Ascending aorta (tissue), 2 donors: ENCODE data around the gene KRCC1. TPM values are rescaled to one million over a fixed set of nuclear protein-coding genes. Genes with fewer than 3 reads are reported as not detected.

Experiments
- DNase-seq, 2 donors: peaks; one replicate each; pipeline ENCODE4 v3.0.0-alpha.2; 2019; ENCODE audit warnings: low spot score in 2 of 2
- H3K27ac ChIP-seq, 2 donors: fragments of 200-600 bp; sonication (generic); one replicate each; pipeline ENCODE4 v1.5.1; 2016 to 2017; ENCODE audit warnings: mild to moderate bottlenecking in 1 of 2
- H3K27me3 ChIP-seq: fragments of 200-600 bp; sonication (generic); one replicate; pipeline ENCODE4 v1.5.1; 2017
- H3K36me3 ChIP-seq, 2 donors: fragments of 200-600 bp; sonication (generic); one replicate each; pipeline ENCODE4 v1.5.1; 2016
- H3K4me1 ChIP-seq, 2 donors: fragments of 200-600 bp; sonication (generic); one replicate each; pipeline ENCODE4 v1.5.1; 2016 to 2017; ENCODE audit warnings: mild to moderate bottlenecking in 1 of 2
- H3K4me3 ChIP-seq, 2 donors: fragments of 200-600 bp; sonication (generic); one replicate each; pipeline ENCODE4 v1.5.1; 2016 to 2017; ENCODE audit warnings: mild to moderate bottlenecking in 1 of 2
- H3K9me3 ChIP-seq, 2 donors: fragments of 200-600 bp; sonication (generic); one replicate each; pipeline ENCODE4 v1.5.1; 2016
- intact Hi-C: fragments of 100-400 bp; cut with DNase I; formaldehyde crosslinking; loops from one replicate; pipeline ENCODE4 v1.15.1; 2023
- total RNA-seq: library from RNA; depleted of rRNA; stranded (reverse); fragments of >200 nt; gene quantifications from one replicate; pipeline ENCODE4 v1.1.0, GENCODE V29; 2016
- TF ChIP-seq, protein P1 (sequence below), 3 experiments: fragments of 200-600 bp in 2 of 3; fragments of 450-650 bp in 1 of 3; sonication (generic) in 2 of 3; IDR thresholded peaks; one replicate each; pipeline ENCODE4 v1.5.1; 2016 to 2019; ENCODE audit warnings: antibody characterized with exemption in 3 of 3, mild to moderate bottlenecking in 1 of 3, moderate library complexity in 1 of 3

Gene KRCC1
- total RNA-seq, 1 donor from 2014 or later = 3.1 TPM

DNA sequence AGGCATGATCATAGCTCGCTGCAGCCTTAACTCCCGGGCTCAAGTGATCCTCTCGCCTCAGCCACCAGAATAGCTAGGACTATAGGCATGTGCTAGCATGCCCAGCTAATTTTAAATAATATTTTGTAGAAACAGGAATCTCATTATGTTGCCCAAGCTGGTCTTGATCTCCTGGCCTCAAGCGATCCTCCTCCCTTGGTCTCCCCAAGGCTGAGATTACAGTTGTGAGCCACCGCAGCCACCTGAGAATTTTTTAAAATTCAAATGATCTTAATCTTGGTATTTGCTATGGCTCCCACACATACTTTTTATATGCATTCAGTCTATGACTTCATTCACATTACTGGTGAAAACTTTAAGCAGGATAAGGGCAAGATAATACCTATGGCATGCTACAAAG, 13.1 kb downstream of the KRCC1 start:
- Histone ChIP-seq H3K9me3 (no peaks in the 10 kb centered on the region), H3K27ac (no peak overlapping the region), H3K36me3 (peaks cover 0 to 6% of the 10 kb centered on the region in 2 donors), H3K27me3 (no peaks in the 10 kb centered on the region), H3K4me1 (peaks cover 0 to 7% of the 10 kb centered on the region in 2 donors), H3K4me3 (no peak overlapping the region)
- intact Hi-C loops = no loop called here
- no peak for DNase-seq
- TF ChIP-seq, protein P1, sequence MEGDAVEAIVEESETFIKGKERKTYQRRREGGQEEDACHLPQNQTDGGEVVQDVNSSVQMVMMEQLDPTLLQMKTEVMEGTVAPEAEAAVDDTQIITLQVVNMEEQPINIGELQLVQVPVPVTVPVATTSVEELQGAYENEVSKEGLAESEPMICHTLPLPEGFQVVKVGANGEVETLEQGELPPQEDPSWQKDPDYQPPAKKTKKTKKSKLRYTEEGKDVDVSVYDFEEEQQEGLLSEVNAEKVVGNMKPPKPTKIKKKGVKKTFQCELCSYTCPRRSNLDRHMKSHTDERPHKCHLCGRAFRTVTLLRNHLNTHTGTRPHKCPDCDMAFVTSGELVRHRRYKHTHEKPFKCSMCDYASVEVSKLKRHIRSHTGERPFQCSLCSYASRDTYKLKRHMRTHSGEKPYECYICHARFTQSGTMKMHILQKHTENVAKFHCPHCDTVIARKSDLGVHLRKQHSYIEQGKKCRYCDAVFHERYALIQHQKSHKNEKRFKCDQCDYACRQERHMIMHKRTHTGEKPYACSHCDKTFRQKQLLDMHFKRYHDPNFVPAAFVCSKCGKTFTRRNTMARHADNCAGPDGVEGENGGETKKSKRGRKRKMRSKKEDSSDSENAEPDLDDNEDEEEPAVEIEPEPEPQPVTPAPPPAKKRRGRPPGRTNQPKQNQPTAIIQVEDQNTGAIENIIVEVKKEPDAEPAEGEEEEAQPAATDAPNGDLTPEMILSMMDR (IDR thresholded peaks at IDR 0.05) = no peak

DNA sequence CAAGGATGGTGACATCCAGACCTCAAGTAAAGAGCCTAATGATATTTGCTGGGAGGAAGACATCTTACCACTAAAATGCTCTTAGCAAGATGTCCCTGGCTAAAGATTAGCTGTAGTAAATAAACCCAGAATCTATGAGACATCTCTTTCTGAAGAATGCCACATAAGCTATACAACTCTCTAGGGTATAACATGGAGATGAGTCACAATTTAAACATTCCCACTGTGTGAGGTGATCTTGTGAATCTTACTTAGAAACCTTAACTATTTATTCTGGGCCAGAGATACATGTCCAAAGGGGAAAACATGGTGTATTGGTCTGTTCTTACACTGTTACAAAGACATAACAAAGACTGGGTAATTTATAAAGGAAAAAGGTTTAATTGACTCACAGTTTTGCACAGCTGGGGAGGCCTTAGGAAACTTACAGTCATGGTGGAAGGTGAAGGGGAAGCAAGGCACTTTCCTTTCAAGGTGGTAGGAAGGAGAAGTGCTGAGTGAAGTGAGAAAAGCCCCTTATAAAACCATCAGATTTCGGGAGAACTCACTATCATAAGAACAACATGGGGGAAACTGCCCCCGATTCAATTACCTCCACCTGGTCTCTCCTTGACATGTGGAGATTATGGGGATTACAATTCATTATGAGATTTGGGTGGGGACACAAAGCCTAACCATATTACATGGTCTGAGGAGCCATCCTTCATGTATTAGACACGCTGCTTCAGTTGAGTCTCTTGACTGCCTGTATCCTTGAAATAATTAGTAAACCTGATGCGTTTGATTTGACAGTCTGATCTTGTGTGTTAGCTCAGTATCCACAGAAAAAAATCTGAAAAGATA, 17.1 kb downstream of the KRCC1 start:
- H3K27ac ChIP-seq = no peak overlapping the region
- no peaks in the 10 kb centered on the region for H3K9me3 ChIP-seq
- no peak for DNase-seq
- H3K36me3 ChIP-seq = peaks cover under 1 to 18% of the 10 kb centered on the region in 2 donors
- H3K4me3 ChIP-seq = no peak overlapping the region
- no peaks in the 10 kb centered on the region for H3K27me3 ChIP-seq
- peaks cover 0 to 3% of the 10 kb centered on the region in 2 donors for H3K4me1 ChIP-seq
- intact Hi-C loops = no loop called here
- TF ChIP-seq, protein P1 (IDR thresholded peaks at IDR 0.05) = no peak

DNA sequence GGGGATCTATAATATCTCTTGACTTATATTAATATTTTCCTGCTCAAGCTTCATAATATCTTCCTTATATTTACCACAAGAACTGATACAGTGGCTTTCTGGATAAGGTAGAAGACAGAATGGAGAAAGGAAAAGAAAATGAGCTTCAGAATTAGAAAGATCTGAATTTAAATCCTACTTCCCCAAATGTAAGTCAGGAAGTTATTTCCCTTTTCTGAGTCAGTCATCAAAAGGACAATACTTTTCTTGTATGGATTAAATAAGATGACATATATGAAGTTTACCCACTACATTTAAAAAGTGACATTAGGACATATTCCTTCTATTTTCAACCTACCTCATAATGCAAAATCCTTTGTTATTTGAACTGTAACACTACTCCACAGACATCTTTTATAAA, 19.0 kb downstream of the KRCC1 start:
- DNase-seq = no peak
- H3K27me3 ChIP-seq = no peaks in the 10 kb centered on the region
- no peak overlapping the region for H3K27ac ChIP-seq
- no peak overlapping the region for H3K4me3 ChIP-seq
- no peaks in the 10 kb centered on the region for H3K9me3 ChIP-seq
- intact Hi-C loops = no loop called here
- TF ChIP-seq, protein P1 (IDR thresholded peaks at IDR 0.05) = no peak
- peaks cover 0 to 3% of the 10 kb centered on the region in 2 donors for H3K4me1 ChIP-seq
- peaks cover 6 to 30% of the 10 kb centered on the region in 2 donors for H3K36me3 ChIP-seq

DNA sequence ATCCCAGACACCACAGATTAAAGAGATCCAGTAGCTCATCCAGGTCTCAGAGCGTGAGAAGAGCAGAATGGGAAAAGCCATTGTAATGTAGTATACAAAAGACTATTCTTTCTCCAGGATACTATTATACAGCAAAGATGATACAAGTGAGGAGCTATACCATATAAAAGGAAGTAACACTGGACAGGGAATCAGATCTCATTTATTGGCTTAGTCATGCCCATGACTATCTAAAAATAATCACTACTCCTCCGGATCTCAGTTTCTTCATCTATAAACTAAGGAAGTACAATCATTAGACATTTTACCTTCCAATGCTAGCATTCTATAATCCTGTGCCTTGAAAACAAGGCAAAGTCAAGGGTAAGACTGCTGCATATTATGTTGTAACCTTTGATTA, 19.4 kb downstream of the KRCC1 start:
- intact Hi-C loops = no loop called here
- peaks cover 0 to 3% of the 10 kb centered on the region in 2 donors for H3K4me1 ChIP-seq
- H3K27ac ChIP-seq = no peak overlapping the region
- no peaks in the 10 kb centered on the region for H3K27me3 ChIP-seq
- H3K36me3 ChIP-seq = peaks cover 6 to 33% of the 10 kb centered on the region in 2 donors
- no peaks in the 10 kb centered on the region for H3K9me3 ChIP-seq
- H3K4me3 ChIP-seq = no peak overlapping the region
- TF ChIP-seq, protein P1 (IDR thresholded peaks at IDR 0.05) = no peak
- no peak for DNase-seq

DNA sequence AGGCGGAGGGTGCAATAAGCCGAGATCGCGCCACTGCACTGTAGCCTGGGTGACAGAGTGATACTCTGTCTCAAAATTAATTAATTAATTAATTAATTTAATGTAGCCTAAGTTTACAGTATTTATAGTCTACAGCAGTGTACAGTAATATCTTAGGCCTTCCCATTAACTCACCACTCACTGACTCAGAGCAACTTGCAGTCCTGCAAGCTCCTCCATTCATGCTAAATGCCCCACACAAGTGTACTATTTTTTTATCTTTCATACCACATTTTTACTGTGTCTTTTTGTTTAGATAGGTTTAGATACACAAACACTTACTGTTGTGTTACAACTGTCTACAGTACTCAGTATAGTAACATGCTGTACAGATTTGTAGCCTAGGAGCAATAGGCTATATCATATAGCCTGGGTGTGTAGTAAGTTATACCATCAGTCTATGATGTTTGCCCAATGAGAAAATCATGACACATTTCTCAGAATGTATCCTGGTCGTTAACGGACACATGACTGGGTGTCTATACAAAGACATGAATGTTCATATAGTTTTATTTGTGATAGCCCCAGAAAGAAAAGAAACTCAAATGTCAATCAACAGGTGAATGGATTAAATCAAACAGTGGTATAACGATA, 23.4 kb downstream of the KRCC1 start:
- Histone ChIP-seq H3K4me3 (no peak overlapping the region), H3K36me3 (peaks cover 22 to 55% of the 10 kb centered on the region in 2 donors), H3K9me3 (no peaks in the 10 kb centered on the region), H3K4me1 (no peaks in the 10 kb centered on the region), H3K27me3 (no peaks in the 10 kb centered on the region), H3K27ac (no peak overlapping the region)
- intact Hi-C loops = no loop called here
- TF ChIP-seq, protein P1 (IDR thresholded peaks at IDR 0.05) = no peak
- DNase-seq = no peak
